C4-2B (cell line): Measurements from ENCODE around the gene LRTM2.

Experiments
- H3K27ac ChIP-seq: fragments of 450-650 bp; 2 replicates; pipeline ENCODE4 v1.5.1; 2017
- CTCF ChIP-seq: fragments of 450-650 bp; conservative IDR thresholded peaks from 2 replicates; pipeline ENCODE4 v1.5.1; 2017; ENCODE audit warnings: mild to moderate bottlenecking
- ZFX ChIP-seq: fragments of 450-650 bp; IDR thresholded peaks from 2 replicates; pipeline ENCODE4 v1.6.1; 2017

LRTM2 gene

DNA sequence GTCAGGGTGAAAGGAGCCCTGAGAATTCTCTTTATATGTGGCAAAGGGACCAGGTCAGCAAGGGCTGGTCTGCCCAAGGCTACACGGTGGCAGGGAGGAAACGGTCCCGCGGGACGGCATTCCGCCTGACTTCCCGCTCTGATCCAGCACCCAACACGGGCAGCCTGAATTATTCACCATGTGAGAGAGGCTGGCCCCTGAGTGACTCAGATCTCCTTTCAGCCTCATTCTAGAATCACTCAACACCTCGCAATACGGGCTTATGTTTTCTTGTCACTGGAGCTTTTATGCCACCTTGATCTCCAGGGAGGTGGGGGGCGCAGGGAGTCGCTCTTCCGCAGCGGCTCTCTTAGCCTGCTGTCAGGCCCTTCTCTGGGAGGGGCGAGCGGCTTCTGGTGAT is 8.5 kb downstream of the LRTM2 start:
- no peak overlapping the region for H3K27ac ChIP-seq
- TF ChIP-seq CTCF, result no peak

DNA sequence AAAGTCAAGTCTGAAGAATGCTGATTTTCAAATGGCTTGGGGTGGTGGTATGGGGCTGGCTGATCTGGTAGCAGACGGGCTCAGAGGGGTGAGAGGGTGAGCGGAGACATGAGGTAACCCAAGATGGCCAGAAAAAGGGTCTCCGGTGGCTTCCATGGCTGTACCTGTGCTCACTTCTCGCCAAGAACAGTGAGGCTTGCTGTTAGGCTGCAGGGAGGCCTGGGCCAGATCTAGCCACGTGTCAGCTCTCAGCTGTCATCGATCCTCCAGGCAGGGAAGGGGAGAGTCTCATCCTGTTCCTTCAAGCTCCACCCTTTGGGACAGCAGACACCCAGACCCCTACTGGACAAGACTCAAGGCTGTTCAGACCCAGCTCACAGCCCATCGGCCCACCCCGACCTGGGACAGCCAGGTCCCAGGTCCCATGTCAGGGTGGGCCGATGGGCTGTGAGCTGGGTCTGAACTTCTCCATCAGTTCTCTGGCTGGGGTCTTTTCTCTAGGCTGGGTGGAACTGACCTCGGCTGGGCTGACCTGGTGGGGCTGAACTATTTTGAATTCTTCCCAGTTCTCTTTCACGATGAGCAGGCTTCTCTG is 9.0 kb downstream of the LRTM2 start:
- TF ChIP-seq CTCF, result no peak
- H3K27ac ChIP-seq, result no peak overlapping the region

GRCh38 chr12:1830401-1830845 is 10.1 kb downstream of the LRTM2 start:
- TF ChIP-seq CTCF (no peak), ZFX (no peak)
- H3K27ac ChIP-seq, result no peak overlapping the region

DNA sequence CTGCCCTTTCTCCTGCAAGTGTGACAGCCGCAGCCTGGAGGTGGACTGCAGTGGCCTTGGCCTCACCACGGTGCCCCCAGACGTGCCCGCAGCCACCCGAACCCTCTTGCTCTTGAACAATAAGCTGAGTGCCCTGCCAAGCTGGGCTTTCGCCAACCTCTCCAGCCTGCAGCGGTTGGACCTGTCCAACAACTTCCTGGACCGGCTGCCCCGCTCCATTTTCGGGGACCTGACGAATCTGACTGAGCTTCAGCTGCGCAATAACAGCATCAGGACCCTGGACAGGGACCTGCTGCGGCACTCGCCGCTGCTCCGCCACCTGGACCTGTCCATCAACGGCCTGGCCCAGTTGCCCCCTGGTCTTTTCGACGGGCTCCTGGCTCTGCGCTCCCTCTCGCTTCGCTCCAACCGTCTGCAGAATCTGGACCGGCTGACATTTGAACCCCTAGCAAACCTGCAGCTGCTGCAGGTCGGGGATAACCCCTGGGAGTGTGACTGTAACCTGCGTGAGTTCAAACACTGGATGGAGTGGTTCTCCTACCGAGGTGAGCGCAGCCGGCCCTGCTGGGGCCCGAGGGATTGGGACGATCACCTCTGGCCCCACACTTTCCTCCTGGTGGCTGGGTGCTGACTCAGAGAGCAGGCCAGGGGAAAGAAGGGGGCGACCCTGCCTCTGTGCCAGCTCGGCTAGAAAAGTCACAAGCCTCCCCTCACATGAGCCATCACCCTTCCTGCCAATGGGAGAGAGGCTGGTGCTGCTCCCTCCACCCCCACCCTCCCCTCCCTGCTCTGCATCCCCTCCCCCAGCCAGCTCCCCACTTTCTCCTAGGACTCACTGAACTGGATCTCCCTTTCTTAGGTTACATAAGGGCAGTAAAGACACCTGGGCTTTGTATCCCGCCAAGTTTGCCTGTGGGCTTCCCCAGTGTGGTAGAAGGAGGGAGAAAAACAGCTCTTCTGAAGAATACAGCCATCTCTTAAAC is 10.9 kb downstream of the LRTM2 start:
- TF ChIP-seq ZFX (no peak), CTCF (no peak)
- H3K27ac ChIP-seq, result no peak overlapping the region

- H3K27ac ChIP-seq, result no peak overlapping the region
- TF ChIP-seq ZFX (no peak), CTCF (no peak)
Measured at GRCh38 chr12:1832801-1833595, 12.6 kb downstream of the LRTM2 start.

GRCh38 chr12:1833596-1834028 is 13.2 kb downstream of the LRTM2 start:
- H3K27ac ChIP-seq, result no peak overlapping the region

More at GRCh38 chr12:1833596-1834028, 13.2 kb downstream of the LRTM2 start:
- TF ChIP-seq ZFX, result no peak
- TF ChIP-seq CTCF, result no peak
